Transverse colon (tissue), 4 donors: Measurements from ENCODE around the gene ARHGEF4.

ENCODE experiments used
- CTCF ChIP-seq, 5 experiments: fragments of 200-600 bp in 3 of 5; fragments of 450-650 bp in 2 of 5; sonication (generic) in 3 of 5; IDR thresholded peaks; 1 replicate in 2 of 5; 2 replicates in 3 of 5; pipeline ENCODE4 v1.5.1; 2016 to 2017; ENCODE audit warnings: antibody characterized with exemption in 5 of 5, inconsistent platforms in 3 of 5, mild to moderate bottlenecking in 2 of 5, moderate library complexity in 1 of 5
- EP300 ChIP-seq: sonication (generic); formaldehyde crosslinking; IDR thresholded peaks from one replicate; pipeline ENCODE4 v1.6.1; 2017; ENCODE audit warnings: antibody characterized with exemption, low read depth
- POLR2A ChIP-seq: fragments of 450-650 bp; IDR thresholded peaks from one replicate; pipeline ENCODE4 v1.6.1; 2016; ENCODE audit warnings: antibody characterized with exemption, mild to moderate bottlenecking, moderate library complexity
- POLR2AphosphoS5 ChIP-seq, 3 donors: sonication (generic); formaldehyde crosslinking; IDR thresholded peaks; one replicate each; pipeline ENCODE4 v1.6.1; 2016; ENCODE audit warnings: antibody characterized with exemption in 3 of 3

DNA sequence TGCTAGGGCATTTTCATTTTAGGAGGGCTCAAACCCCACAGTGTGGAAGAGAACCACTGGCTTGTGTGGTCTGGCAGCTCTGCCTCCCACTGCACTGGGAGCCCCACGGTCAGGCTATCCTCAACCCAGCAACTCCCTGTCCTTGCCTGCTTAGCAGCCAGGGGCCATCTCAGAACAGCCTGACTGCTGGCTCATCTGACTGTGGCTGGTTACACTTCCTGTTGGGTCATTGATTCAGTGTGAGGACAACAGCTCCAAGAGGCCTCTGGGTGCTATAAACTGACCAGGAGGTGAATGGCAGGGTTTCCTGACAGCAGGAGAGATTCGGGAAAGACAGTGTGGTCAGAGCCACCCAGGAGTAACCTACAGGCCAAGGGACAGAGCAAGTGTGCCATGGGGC lies 41.3 kb upstream of the ARHGEF4 start:
- TF ChIP-seq CTCF (IDR thresholded peaks at IDR 0.05) (no peak), POLR2AphosphoS5 (IDR thresholded peaks at IDR 0.05) (no peak), POLR2A (no peak), EP300 (no peak)
